ENCODE results near the gene ABCA1.

Gene ABCA1

GRCh38 chr9:104950838-104951237 is 22.9 kb upstream of the ABCA1 start:
- Histone ChIP-seq H3K4me2 (ENCODE audit: low read length) (no peak overlapping the region), H3K4me3 (ENCODE audit: low read length) (no peak overlapping the region), H3K27ac (ENCODE audit: low read length) (no peak overlapping the region), H4K20me1 (ENCODE audit: insufficient read depth, low read length) (no peaks in the 10 kb centered on the region), H2AFZ (ENCODE audit: low read depth, low read length) (no peak overlapping the region), H3K27me3 (ENCODE audit: low read depth, low read length) (0 out of 2 replicates have a peak, but pooled peaks cover 3% of the 10 kb centered on the region), H3K36me3 (replicated peaks; ENCODE audit: low read depth, low read length) (no peaks in the 10 kb centered on the region), H3K79me2 (ENCODE audit: low read length) (no peaks in the 10 kb centered on the region), H3K9ac (ENCODE audit: low read length) (no peak overlapping the region), H3K4me1 (ENCODE audit: low read length) (no peaks in the 10 kb centered on the region), H3K9me3 (ENCODE audit: insufficient read depth, low read length) (no peaks in the 10 kb centered on the region)
- TF ChIP-seq, protein P1, sequence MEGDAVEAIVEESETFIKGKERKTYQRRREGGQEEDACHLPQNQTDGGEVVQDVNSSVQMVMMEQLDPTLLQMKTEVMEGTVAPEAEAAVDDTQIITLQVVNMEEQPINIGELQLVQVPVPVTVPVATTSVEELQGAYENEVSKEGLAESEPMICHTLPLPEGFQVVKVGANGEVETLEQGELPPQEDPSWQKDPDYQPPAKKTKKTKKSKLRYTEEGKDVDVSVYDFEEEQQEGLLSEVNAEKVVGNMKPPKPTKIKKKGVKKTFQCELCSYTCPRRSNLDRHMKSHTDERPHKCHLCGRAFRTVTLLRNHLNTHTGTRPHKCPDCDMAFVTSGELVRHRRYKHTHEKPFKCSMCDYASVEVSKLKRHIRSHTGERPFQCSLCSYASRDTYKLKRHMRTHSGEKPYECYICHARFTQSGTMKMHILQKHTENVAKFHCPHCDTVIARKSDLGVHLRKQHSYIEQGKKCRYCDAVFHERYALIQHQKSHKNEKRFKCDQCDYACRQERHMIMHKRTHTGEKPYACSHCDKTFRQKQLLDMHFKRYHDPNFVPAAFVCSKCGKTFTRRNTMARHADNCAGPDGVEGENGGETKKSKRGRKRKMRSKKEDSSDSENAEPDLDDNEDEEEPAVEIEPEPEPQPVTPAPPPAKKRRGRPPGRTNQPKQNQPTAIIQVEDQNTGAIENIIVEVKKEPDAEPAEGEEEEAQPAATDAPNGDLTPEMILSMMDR (IDR thresholded peaks at IDR 0.05; ENCODE audit: low read depth, low read length) = no peak
- no peak for TF ChIP-seq EZH2phosphoT487 (IDR thresholded peaks at IDR 0.05; ENCODE audit: low read depth)

DNA sequence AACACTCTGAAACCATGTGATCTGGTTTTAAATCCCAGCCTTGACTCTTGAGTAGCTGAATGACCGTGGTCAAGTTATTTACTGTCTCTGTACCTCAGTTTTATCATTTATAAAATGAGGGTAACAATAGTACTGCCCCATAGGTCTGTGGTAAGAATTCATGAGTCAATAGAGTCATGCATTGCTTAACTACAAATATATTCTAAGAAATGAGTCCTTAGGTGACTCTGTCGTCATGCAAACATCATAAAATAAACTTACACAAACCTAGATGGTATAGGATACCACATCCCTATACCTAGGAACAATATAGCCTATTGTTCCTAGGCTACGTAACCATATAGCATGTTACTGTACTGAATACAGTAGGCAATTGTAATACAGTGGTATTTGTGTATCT is 20.3 kb upstream of the ABCA1 start:
- Histone ChIP-seq H3K4me1 (ENCODE audit: low read length) (no peaks in the 10 kb centered on the region), H3K4me3 (ENCODE audit: low read length) (no peak overlapping the region), H3K4me2 (ENCODE audit: low read length) (no peak overlapping the region), H3K9ac (ENCODE audit: low read length) (no peak overlapping the region), H3K9me3 (ENCODE audit: insufficient read depth, low read length) (no peaks in the 10 kb centered on the region), H3K79me2 (ENCODE audit: low read length) (no peaks in the 10 kb centered on the region), H3K27me3 (ENCODE audit: low read depth, low read length) (0 out of 2 replicates have a peak, but pooled peaks cover 3% of the 10 kb centered on the region), H3K36me3 (replicated peaks; ENCODE audit: low read depth, low read length) (no peaks in the 10 kb centered on the region), H4K20me1 (ENCODE audit: insufficient read depth, low read length) (no peaks in the 10 kb centered on the region), H2AFZ (ENCODE audit: low read depth, low read length) (no peak overlapping the region), H3K27ac (ENCODE audit: low read length) (no peak overlapping the region)
- TF ChIP-seq, protein P1 (IDR thresholded peaks at IDR 0.05; ENCODE audit: low read depth, low read length) = no peak

GRCh38 chr9:104944871-104945270 is 16.9 kb upstream of the ABCA1 start:
- H3K36me3 ChIP-seq (replicated peaks; ENCODE audit: low read depth, low read length) = no peaks in the 10 kb centered on the region
- no peaks in the 10 kb centered on the region for H3K27me3 ChIP-seq (ENCODE audit: low read depth, low read length)
- no peak overlapping the region for H2AFZ ChIP-seq (ENCODE audit: low read depth, low read length)
- no peaks in the 10 kb centered on the region for H4K20me1 ChIP-seq (ENCODE audit: insufficient read depth, low read length)
- H3K27ac ChIP-seq (ENCODE audit: low read length) = no peak overlapping the region
- no peaks in the 10 kb centered on the region for H3K9me3 ChIP-seq (ENCODE audit: insufficient read depth, low read length)
- H3K9ac ChIP-seq (ENCODE audit: low read length) = no peak overlapping the region
- H3K4me3 ChIP-seq (ENCODE audit: low read length) = no peak overlapping the region
- H3K4me1 ChIP-seq (ENCODE audit: low read length) = no peaks in the 10 kb centered on the region
- no peak overlapping the region for H3K4me2 ChIP-seq (ENCODE audit: low read length)
- TF ChIP-seq, protein P1 (IDR thresholded peaks at IDR 0.05; ENCODE audit: low read depth, low read length) = no peak
- no peaks in the 10 kb centered on the region for H3K79me2 ChIP-seq (ENCODE audit: low read length)

DNA sequence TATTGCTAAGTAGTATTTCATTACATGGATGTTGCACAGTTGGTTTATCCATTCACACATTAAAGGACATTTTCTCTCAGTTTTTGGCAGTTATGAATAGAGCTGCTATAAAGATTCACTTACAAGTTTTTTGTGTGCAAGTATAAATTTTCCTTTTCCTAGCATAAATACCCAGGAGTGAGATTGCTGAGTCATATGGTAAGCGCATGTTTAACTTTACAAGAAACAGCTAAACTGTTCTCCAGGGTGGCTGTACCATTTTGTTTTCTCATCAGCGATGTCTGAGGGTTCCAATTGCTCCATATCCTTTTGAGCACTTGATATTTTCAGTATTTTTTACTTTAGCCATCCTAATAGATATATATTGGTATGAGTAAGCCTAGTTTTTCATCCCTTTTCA is 16.4 kb upstream of the ABCA1 start:
- no peak overlapping the region for H2AFZ ChIP-seq (ENCODE audit: low read depth, low read length)
- no peaks in the 10 kb centered on the region for H3K9me3 ChIP-seq (ENCODE audit: insufficient read depth, low read length)
- no peaks in the 10 kb centered on the region for H3K36me3 ChIP-seq (replicated peaks; ENCODE audit: low read depth, low read length)
- no peak overlapping the region for H3K9ac ChIP-seq (ENCODE audit: low read length)
- H3K4me3 ChIP-seq (ENCODE audit: low read length) = no peak overlapping the region
- no peaks in the 10 kb centered on the region for H3K4me1 ChIP-seq (ENCODE audit: low read length)
- no peaks in the 10 kb centered on the region for H4K20me1 ChIP-seq (ENCODE audit: insufficient read depth, low read length)
- H3K27ac ChIP-seq (ENCODE audit: low read length) = no peak overlapping the region
- TF ChIP-seq EZH2phosphoT487 (IDR thresholded peaks at IDR 0.05; ENCODE audit: low read depth) = no peak
- TF ChIP-seq, protein P1 (IDR thresholded peaks at IDR 0.05; ENCODE audit: low read depth, low read length) = no peak
- H3K4me2 ChIP-seq (ENCODE audit: low read length) = no peak overlapping the region
- H3K79me2 ChIP-seq (ENCODE audit: low read length) = no peaks in the 10 kb centered on the region
- no peaks in the 10 kb centered on the region for H3K27me3 ChIP-seq (ENCODE audit: low read depth, low read length)

All from OCI-LY3 (cell line).